ENCODE data around the gene RNF128. TPM values are rescaled to one million over a fixed set of nuclear protein-coding genes. Genes with fewer than 3 reads are reported as not detected.
"Not testable (repeated sequence)": the region's sequence is repeated elsewhere in the genome, so short reads cannot be mapped to it uniquely, and the experiment has no call there.

Gene RNF128
- total RNA-seq, 1 experiment from 2014 or later = 22.2 TPM

DNA sequence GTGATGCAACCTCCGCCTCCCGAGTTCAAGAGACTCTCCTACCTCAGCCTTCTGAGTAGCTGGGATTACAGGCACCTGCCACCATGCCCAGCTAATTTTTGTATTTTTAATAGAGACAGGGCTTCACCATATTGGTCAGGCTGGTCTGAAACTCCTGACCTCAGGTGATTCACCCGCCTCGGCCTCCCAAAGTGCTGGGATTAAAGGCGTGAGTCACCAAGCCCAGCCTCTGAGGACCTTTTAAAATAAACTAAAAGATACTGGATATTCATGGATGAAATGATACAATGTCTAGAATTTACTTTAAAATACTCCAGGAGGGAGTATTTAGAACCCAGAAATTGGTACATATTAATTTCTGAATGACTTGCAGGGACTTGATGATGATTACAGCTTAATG lies 86.4 kb downstream of the RNF128 start:
- in situ Hi-C loops (cut with HindIII; ENCODE audit: low pct_unique_long_range_greater_than_20kb, low sequenced_read_pairs); DNase-seq (ENCODE audit: low read depth, low spot score): not testable (repeated sequence)

GRCh38 chrX:106814093-106814492 lies 87.6 kb downstream of the RNF128 start:
- in situ Hi-C loops (cut with HindIII; ENCODE audit: low pct_unique_long_range_greater_than_20kb, low sequenced_read_pairs); DNase-seq (ENCODE audit: low read depth, low spot score): not testable (repeated sequence)

Other genes starting within 250 kb of the RNF128 start
- gene RADX, start 114.7 kb upstream of the RNF128 start, total RNA-seq (2014; rRNA removed; shearing (Covaris generic)) = 7.3 and 7.4 TPM in 2 replicates
- gene TBC1D8B, start 76.0 kb downstream of the RNF128 start, total RNA-seq (2014; rRNA removed; shearing (Covaris generic)) = 2.4 and 4.2 TPM in 2 replicates
- not detected in 2 replicates for gene RIPPLY1, start 176.6 kb downstream of the RNF128 start, total RNA-seq (2014; rRNA removed; shearing (Covaris generic))
- gene CLDN2, start 193.7 kb downstream of the RNF128 start, total RNA-seq (2014; rRNA removed; shearing (Covaris generic)) = not detected in 2 replicates